Thoracic aorta (tissue), 2 donors: ENCODE measurements around the gene CYP4X1. TPM values are rescaled to one million over a fixed set of nuclear protein-coding genes. Genes with fewer than 3 reads are reported as not detected.
"Not testable (repeated sequence)": the region's sequence is repeated elsewhere in the genome, so short reads cannot be mapped to it uniquely, and the experiment has no call there.

Experiments
- ATAC-seq: fragments of 150-250 bp; one replicate; pipeline ENCODE4 v1.8.0; 2017; ENCODE audit warnings: low read depth; ENCODE audit not compliant: insufficient number of reproducible peaks, low FRiP score
- DNase-seq: peaks from one replicate; pipeline ENCODE4 v3.0.0-alpha.2; 2020; ENCODE audit warnings: low spot score
- H3K27ac ChIP-seq, 2 donors: fragments of 200-600 bp; sonication (generic); 1 replicate in 1 of 2; 2 replicates in 1 of 2; pipeline ENCODE4 v1.5.1; 2016; ENCODE audit warnings: mild to moderate bottlenecking in 2 of 2, moderate library complexity in 2 of 2
- H3K27me3 ChIP-seq: fragments of 200-600 bp; sonication (generic); replicated peaks from 2 replicates; pipeline ENCODE4 v1.6.0; 2016; ENCODE audit warnings: mild to moderate bottlenecking; ENCODE audit not compliant: insufficient read depth
- H3K36me3 ChIP-seq: fragments of 200-600 bp; sonication (generic); one replicate; pipeline ENCODE4 v1.5.1; 2016
- H3K4me1 ChIP-seq, 2 donors: fragments of 200-600 bp; sonication (generic); 1 replicate in 1 of 2; 2 replicates in 1 of 2; pipeline versions ENCODE4 v1.5.1 to v1.6.0; 2016; ENCODE audit warnings: low read depth in 2 of 2, mild to moderate bottlenecking in 1 of 2; ENCODE audit not compliant: control insufficient read depth in 1 of 2
- H3K4me3 ChIP-seq: fragments of 200-600 bp; sonication (generic); 2 replicates; pipeline ENCODE4 v1.5.1; 2016; ENCODE audit warnings: mild to moderate bottlenecking
- H3K9me3 ChIP-seq: fragments of 200-600 bp; sonication (generic); 2 replicates; pipeline ENCODE4 v1.5.1; 2016
- total RNA-seq, 2 donors: library from RNA; depleted of rRNA; stranded (reverse); fragments of >200 nt; gene quantifications; one replicate each; pipeline versions ENCODE4 v1.1.0 to v1.2.3, GENCODE V29; 2016
- TF ChIP-seq, protein P1 (sequence below): fragments of 200-600 bp; sonication (generic); IDR thresholded peaks from one replicate; pipeline ENCODE4 v1.5.1; 2019; ENCODE audit warnings: antibody characterized with exemption

CYP4X1 gene
- total RNA-seq, 2 donors from 2014 or later: 29.6 to 47.9 TPM

DNA sequence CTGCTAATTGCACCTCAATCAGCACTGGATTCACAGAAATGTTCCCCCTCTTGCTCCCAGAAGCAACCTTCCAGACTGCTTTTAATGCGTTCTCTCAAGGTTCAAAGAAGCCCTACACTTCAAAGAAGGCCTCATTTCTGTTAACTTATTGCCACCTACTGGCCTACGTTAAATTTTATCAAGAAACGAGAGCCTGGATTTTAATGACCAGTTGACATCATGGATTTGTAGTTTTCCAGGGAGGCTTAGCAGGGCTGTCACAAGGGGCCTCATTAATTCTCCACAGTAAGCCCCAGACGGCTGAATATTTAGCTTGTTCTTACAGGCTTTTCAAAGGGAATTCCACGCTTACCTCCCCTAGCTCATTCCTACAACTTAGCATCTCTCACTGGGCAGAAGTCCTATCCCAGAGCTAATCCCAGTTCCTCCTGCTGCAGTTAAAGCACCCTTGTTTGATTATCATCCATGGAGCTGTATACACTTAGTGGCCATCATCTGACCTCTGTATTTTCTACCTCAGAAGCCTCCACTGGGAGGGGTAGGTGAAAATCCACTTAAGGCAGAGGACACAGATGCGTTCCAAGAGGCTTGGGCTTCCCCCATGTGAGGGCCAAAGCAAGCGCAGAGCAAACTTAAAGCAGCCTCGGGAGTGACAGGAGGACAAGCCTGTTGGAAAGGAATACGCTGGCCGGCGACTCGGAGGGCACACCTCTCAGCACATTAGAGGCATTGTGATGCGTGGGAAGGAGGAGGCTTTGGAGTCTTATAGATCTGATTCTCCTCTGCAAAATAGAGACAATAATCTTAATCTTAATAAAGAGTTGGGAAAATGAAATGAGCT is 32.2 kb upstream of the CYP4X1 start:
- TF ChIP-seq, protein P1, sequence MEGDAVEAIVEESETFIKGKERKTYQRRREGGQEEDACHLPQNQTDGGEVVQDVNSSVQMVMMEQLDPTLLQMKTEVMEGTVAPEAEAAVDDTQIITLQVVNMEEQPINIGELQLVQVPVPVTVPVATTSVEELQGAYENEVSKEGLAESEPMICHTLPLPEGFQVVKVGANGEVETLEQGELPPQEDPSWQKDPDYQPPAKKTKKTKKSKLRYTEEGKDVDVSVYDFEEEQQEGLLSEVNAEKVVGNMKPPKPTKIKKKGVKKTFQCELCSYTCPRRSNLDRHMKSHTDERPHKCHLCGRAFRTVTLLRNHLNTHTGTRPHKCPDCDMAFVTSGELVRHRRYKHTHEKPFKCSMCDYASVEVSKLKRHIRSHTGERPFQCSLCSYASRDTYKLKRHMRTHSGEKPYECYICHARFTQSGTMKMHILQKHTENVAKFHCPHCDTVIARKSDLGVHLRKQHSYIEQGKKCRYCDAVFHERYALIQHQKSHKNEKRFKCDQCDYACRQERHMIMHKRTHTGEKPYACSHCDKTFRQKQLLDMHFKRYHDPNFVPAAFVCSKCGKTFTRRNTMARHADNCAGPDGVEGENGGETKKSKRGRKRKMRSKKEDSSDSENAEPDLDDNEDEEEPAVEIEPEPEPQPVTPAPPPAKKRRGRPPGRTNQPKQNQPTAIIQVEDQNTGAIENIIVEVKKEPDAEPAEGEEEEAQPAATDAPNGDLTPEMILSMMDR: no peak
- Histone ChIP-seq H3K9me3 (no peaks in the 10 kb centered on the region), H3K4me3 (no peak overlapping the region), H3K36me3 (no peaks in the 10 kb centered on the region), H3K27ac (no peak overlapping the region), H3K4me1 (no peaks in the 10 kb centered on the region), H3K27me3 (no peaks in the 10 kb centered on the region)
- DNase-seq: no peak
- ATAC-seq: no peak

DNA sequence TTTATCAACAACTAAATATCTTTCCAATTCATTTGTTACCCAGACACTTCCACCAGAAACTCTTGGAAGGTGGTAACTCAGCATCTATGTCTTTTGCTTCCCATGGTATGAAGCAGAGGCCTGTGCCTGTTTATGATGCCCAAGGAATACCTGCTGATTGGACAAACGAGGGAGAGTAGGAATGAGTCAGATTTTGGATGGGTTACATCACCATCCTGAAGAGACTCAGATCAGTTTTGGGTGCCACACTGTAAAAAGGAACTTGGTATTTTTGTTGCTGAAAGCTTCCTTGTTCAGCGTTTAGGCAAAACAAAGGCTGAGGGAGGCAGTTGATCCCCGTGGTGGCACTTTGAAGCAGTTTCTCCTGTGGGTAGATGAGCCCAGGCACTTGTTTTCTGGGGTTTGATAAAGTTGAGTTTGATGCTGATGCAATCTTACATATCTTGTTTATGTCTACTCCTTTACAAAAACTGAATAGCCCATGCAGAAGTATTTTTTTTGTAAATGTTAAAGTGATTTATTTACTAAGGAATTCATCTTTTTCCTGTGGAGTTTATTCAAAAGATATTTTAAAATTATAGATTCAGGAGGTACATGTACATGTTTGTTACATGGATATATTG is 26.7 kb upstream of the CYP4X1 start:
- H3K36me3 ChIP-seq: no peaks in the 10 kb centered on the region
- ATAC-seq (no peak), DNase-seq (no peak)
- H3K4me1 ChIP-seq: no peaks in the 10 kb centered on the region
- no peaks in the 10 kb centered on the region for H3K9me3 ChIP-seq
- H3K4me3 ChIP-seq: no peak overlapping the region
- TF ChIP-seq, protein P1: no peak
- H3K27me3 ChIP-seq: no peaks in the 10 kb centered on the region
- no peak overlapping the region for H3K27ac ChIP-seq

DNA sequence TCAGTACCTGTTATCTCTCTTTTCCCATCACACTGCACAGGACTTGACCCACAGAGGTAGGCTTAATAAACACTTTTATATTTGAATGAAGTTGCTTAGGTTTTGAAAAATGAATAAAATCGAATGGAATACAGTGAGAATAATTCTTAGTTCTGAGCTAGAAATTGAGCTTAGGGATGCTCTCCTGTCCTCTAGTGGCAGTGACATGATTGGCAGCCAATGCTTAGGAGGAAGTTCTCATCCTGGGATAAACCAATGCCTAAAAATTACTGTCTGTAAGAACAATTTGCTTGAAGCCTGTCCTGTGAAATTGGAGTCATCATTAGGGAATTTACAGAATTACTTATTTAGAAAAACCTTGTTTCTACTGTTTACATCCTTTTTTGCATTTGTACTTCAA is 21.3 kb upstream of the CYP4X1 start:
- ATAC-seq: no peak
- H3K27ac ChIP-seq: no peak overlapping the region
- no peak overlapping the region for H3K4me3 ChIP-seq

DNA sequence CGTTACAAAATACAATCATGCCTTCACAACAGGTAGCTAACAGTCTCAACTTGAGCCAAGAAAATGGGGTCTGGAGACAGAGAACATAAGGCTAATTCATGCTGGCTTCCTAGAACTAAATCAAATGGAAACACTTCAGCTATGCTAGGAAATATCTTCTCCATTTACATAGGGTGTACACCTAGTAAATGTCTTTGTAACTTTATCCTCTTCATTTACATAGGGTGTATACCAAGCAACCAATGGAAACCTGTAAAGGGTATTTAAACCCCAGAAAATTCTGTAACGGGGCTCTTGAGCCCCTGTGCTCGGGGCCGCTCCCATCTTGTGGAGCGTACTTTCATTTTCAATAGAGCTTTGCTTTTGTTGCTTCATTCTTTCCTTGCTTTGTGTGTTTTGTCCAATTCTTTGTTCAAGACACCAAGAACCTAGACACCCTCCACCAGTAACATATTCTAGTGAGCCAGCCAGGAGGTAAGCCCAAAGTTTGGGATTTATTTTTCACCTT is 19.5 kb upstream of the CYP4X1 start:
- no peaks in the 10 kb centered on the region for H3K9me3 ChIP-seq
- H3K36me3 ChIP-seq: no peaks in the 10 kb centered on the region
- ATAC-seq: no peak
- no peak overlapping the region for H3K4me3 ChIP-seq
- H3K27ac ChIP-seq: no peak overlapping the region
- TF ChIP-seq, protein P1: no peak
- no peaks in the 10 kb centered on the region for H3K4me1 ChIP-seq
- H3K27me3 ChIP-seq: no peaks in the 10 kb centered on the region
- no peak for DNase-seq

More for the DNA sequence above, 21.3 kb upstream of the CYP4X1 start:
- DNase-seq: no peak
- Histone ChIP-seq H3K36me3 (no peaks in the 10 kb centered on the region), H3K27me3 (no peaks in the 10 kb centered on the region), H3K4me1 (no peaks in the 10 kb centered on the region), H3K9me3 (no peaks in the 10 kb centered on the region)
- TF ChIP-seq, protein P1: no peak

DNA sequence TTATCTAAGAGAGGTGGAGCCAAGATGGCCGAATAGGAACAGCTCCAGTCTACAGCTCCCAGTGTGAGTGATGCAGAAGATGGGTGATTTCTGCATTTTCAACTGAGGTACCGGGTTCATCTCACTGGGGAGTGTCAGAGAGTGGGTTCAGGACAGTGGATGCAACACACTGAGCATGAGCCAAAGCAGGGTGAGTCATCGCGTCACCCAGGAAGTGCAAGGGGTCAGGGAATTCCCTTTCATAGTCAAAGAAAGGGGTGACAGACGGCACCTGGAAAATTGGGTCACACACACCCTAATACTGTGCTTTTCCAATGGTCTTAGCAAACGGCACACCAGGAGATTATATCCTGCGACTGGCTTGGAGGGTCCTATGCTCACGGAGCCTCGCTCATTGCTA is 17.0 kb upstream of the CYP4X1 start:
- H3K27ac ChIP-seq, H3K4me3 ChIP-seq, H3K36me3 ChIP-seq, H3K27me3 ChIP-seq, H3K4me1 ChIP-seq, DNase-seq, ATAC-seq, H3K9me3 ChIP-seq: not testable (repeated sequence)
